Measurements from ENCODE around the gene DNAJC1.
A peak's percentile ranks its signal among the peaks of the same experiment; 100 is the strongest.
"Not testable (repeated sequence)": the region's sequence is repeated elsewhere in the genome, so short reads cannot be mapped to it uniquely, and the experiment has no call there.

The DNAJC1 gene

GRCh38 chr10:21870849-21871248 is 132.7 kb downstream of the DNAJC1 start:
- Histone ChIP-seq H3K36me3 (ENCODE audit: control insufficient read depth in 1 of 2, insufficient read depth in 2 of 2, low read depth in 1 of 2, low read length in 2 of 2) (peaks cover 3 to 9% of the 10 kb centered on the region in 2 experiments), H3K4me3 (ENCODE audit: insufficient read depth in 1 of 2, low read depth in 1 of 2, low read length in 2 of 2) (no peak overlapping the region)

GRCh38 chr10:21869087-21869486 is 134.4 kb downstream of the DNAJC1 start:
- not testable (repeated sequence) for H3K23ac ChIP-seq (ENCODE audit: low read length in 2 of 2); H3K4me1 ChIP-seq (ENCODE audit: control insufficient read depth, insufficient read depth, low read depth, low read length); H2BK120ac ChIP-seq (ENCODE audit: low read depth, low read length); H3K18ac ChIP-seq (ENCODE audit: low read depth in 1 of 2, low read length in 2 of 2); H2BK5ac ChIP-seq (ENCODE audit: low read depth, low read length, poor library complexity, severe bottlenecking); H2AFZ ChIP-seq (ENCODE audit: low read depth, low read length); H3K27me3 ChIP-seq (ENCODE audit: control insufficient read depth in 1 of 2, insufficient read depth in 1 of 2, low read length in 2 of 2); H3K4me3 ChIP-seq (ENCODE audit: insufficient read depth in 1 of 2, low read depth in 1 of 2, low read length in 2 of 2); H3K36me3 ChIP-seq (ENCODE audit: control insufficient read depth in 1 of 2, insufficient read depth in 2 of 2, low read depth in 1 of 2, low read length in 2 of 2); H3K4me2 ChIP-seq (ENCODE audit: low read length, poor library complexity, severe bottlenecking); H2BK15ac ChIP-seq (ENCODE audit: low read depth, poor library complexity, severe bottlenecking); H3K79me1 ChIP-seq (replicated peaks; ENCODE audit: low read length, poor library complexity, severe bottlenecking); H2BK12ac ChIP-seq (ENCODE audit: low read length in 2 of 2); H3K4ac ChIP-seq (ENCODE audit: low read depth in 1 of 2, low read length in 2 of 2); H3K14ac ChIP-seq (ENCODE audit: low read length in 2 of 2); H4K91ac ChIP-seq (ENCODE audit: low read length); H4K8ac ChIP-seq (ENCODE audit: low read length); H3K9ac ChIP-seq (ENCODE audit: low read length); DNase-seq; H2AK5ac ChIP-seq (ENCODE audit: low read length, severe bottlenecking); H3K27ac ChIP-seq (ENCODE audit: low read length, poor library complexity, severe bottlenecking)
- WGBS, result 57% methylated on average over 2 of the region's 2 CpGs
- peaks cover 49% of the 10 kb centered on the region for H3K9me3 ChIP-seq (ENCODE audit: control insufficient read depth, low read length)

More at GRCh38 chr10:21870849-21871248, 132.7 kb downstream of the DNAJC1 start:
- H3K79me1 ChIP-seq (replicated peaks; ENCODE audit: low read length, poor library complexity, severe bottlenecking), result peaks cover 2% of the 10 kb centered on the region
- no peak overlapping the region for H3K27ac ChIP-seq (ENCODE audit: low read length, poor library complexity, severe bottlenecking)
- H2BK12ac ChIP-seq (ENCODE audit: low read length in 2 of 2), result no peak overlapping the region
- no peak overlapping the region for H3K14ac ChIP-seq (ENCODE audit: low read length in 2 of 2)
- H3K27me3 ChIP-seq (ENCODE audit: control insufficient read depth in 1 of 2, insufficient read depth in 1 of 2, low read length in 2 of 2), result no peaks in the 10 kb centered on the region
- no peak overlapping the region for H2AFZ ChIP-seq (ENCODE audit: low read depth, low read length)
- WGBS, result 100% methylated on average over 1 of the region's 1 CpG
- no peak overlapping the region for H2BK120ac ChIP-seq (ENCODE audit: low read depth, low read length)
- no peak overlapping the region for H3K23ac ChIP-seq (ENCODE audit: low read length in 2 of 2)
- H4K91ac ChIP-seq (ENCODE audit: low read length), result no peak overlapping the region
- no peak overlapping the region for H4K8ac ChIP-seq (ENCODE audit: low read length)
- no peak overlapping the region for H3K4ac ChIP-seq (ENCODE audit: low read depth in 1 of 2, low read length in 2 of 2)
- H3K4me1 ChIP-seq (ENCODE audit: control insufficient read depth, insufficient read depth, low read depth, low read length), result no peaks in the 10 kb centered on the region
- no peak for DNase-seq
- no peak overlapping the region for H2BK5ac ChIP-seq (ENCODE audit: low read depth, low read length, poor library complexity, severe bottlenecking)
- H3K4me2 ChIP-seq (ENCODE audit: low read length, poor library complexity, severe bottlenecking), result no peak overlapping the region
- H2BK15ac ChIP-seq (ENCODE audit: low read depth, poor library complexity, severe bottlenecking), result no peak overlapping the region
- H3K9me3 ChIP-seq (ENCODE audit: control insufficient read depth, low read length), result peaks cover 58% of the 10 kb centered on the region
- H3K18ac ChIP-seq (ENCODE audit: low read depth in 1 of 2, low read length in 2 of 2), result no peak overlapping the region
- no peak overlapping the region for H3K9ac ChIP-seq (ENCODE audit: low read length)
- H2AK5ac ChIP-seq (ENCODE audit: low read length, severe bottlenecking), result no peak overlapping the region

GRCh38 chr10:21860718-21861117 is 142.8 kb downstream of the DNAJC1 start:
- Histone ChIP-seq H2BK15ac (ENCODE audit: low read depth, poor library complexity, severe bottlenecking) (no peak overlapping the region), H3K36me3 (ENCODE audit: control insufficient read depth in 1 of 2, insufficient read depth in 2 of 2, low read depth in 1 of 2, low read length in 2 of 2) (no peaks in the 10 kb centered on the region), H2BK120ac (ENCODE audit: low read depth, low read length) (no peak overlapping the region), H3K14ac (ENCODE audit: low read length in 2 of 2) (no peak overlapping the region), H3K27ac (ENCODE audit: low read length, poor library complexity, severe bottlenecking) (no peak overlapping the region), H2BK5ac (ENCODE audit: low read depth, low read length, poor library complexity, severe bottlenecking) (no peak overlapping the region), H3K79me1 (replicated peaks; ENCODE audit: low read length, poor library complexity, severe bottlenecking) (no peaks in the 10 kb centered on the region), H2BK12ac (ENCODE audit: low read length in 2 of 2) (no peak overlapping the region), H2AK5ac (ENCODE audit: low read length, severe bottlenecking) (no peak overlapping the region), H3K9ac (ENCODE audit: low read length) (no peak overlapping the region), H3K4me2 (ENCODE audit: low read length, poor library complexity, severe bottlenecking) (no peak overlapping the region), H2AFZ (ENCODE audit: low read depth, low read length) (no peak overlapping the region), H3K9me3 (ENCODE audit: control insufficient read depth, low read length) (peaks cover 3% of the 10 kb centered on the region), H3K18ac (ENCODE audit: low read depth in 1 of 2, low read length in 2 of 2) (no peak overlapping the region), H3K23ac (ENCODE audit: low read length in 2 of 2) (no peak overlapping the region), H3K4me3 (ENCODE audit: insufficient read depth in 1 of 2, low read depth in 1 of 2, low read length in 2 of 2) (no peak overlapping the region), H4K91ac (ENCODE audit: low read length) (no peak overlapping the region), H3K4ac (ENCODE audit: low read depth in 1 of 2, low read length in 2 of 2) (no peak overlapping the region), H3K27me3 (ENCODE audit: control insufficient read depth in 1 of 2, insufficient read depth in 1 of 2, low read length in 2 of 2) (no peaks in the 10 kb centered on the region), H4K8ac (ENCODE audit: low read length) (no peak overlapping the region), H3K4me1 (ENCODE audit: control insufficient read depth, insufficient read depth, low read depth, low read length) (no peaks in the 10 kb centered on the region)
- WGBS, result 80% methylated on average over 1 of the region's 1 CpG
- DNase-seq, result peak; percentile 11

GRCh38 chr10:21858455-21858854 is 145.1 kb downstream of the DNAJC1 start:
- Histone ChIP-seq H3K4ac (ENCODE audit: low read depth in 1 of 2, low read length in 2 of 2) (no peak overlapping the region), H2AFZ (ENCODE audit: low read depth, low read length) (no peak overlapping the region), H2BK15ac (ENCODE audit: low read depth, poor library complexity, severe bottlenecking) (no peak overlapping the region), H3K4me3 (ENCODE audit: insufficient read depth in 1 of 2, low read depth in 1 of 2, low read length in 2 of 2) (no peak overlapping the region), H2BK12ac (ENCODE audit: low read length in 2 of 2) (no peak overlapping the region), H2BK120ac (ENCODE audit: low read depth, low read length) (no peak overlapping the region), H3K14ac (ENCODE audit: low read length in 2 of 2) (no peak overlapping the region), H3K4me2 (ENCODE audit: low read length, poor library complexity, severe bottlenecking) (no peak overlapping the region), H2AK5ac (ENCODE audit: low read length, severe bottlenecking) (no peak overlapping the region), H2BK5ac (ENCODE audit: low read depth, low read length, poor library complexity, severe bottlenecking) (no peak overlapping the region), H3K18ac (ENCODE audit: low read depth in 1 of 2, low read length in 2 of 2) (no peak overlapping the region), H3K23ac (ENCODE audit: low read length in 2 of 2) (no peak overlapping the region), H3K79me1 (replicated peaks; ENCODE audit: low read length, poor library complexity, severe bottlenecking) (no peaks in the 10 kb centered on the region), H3K9ac (ENCODE audit: low read length) (no peak overlapping the region), H3K36me3 (ENCODE audit: control insufficient read depth in 1 of 2, insufficient read depth in 2 of 2, low read depth in 1 of 2, low read length in 2 of 2) (no peaks in the 10 kb centered on the region), H3K27me3 (ENCODE audit: control insufficient read depth in 1 of 2, insufficient read depth in 1 of 2, low read length in 2 of 2) (no peaks in the 10 kb centered on the region), H3K4me1 (ENCODE audit: control insufficient read depth, insufficient read depth, low read depth, low read length) (no peaks in the 10 kb centered on the region), H4K8ac (ENCODE audit: low read length) (no peak overlapping the region), H4K91ac (ENCODE audit: low read length) (no peak overlapping the region), H3K27ac (ENCODE audit: low read length, poor library complexity, severe bottlenecking) (no peak overlapping the region), H3K9me3 (ENCODE audit: control insufficient read depth, low read length) (no peaks in the 10 kb centered on the region)
- no peak for DNase-seq
- WGBS, result no CpG with 5 or more reads among the region's 2 CpGs
